ENCODE results near the gene DES.

GRCh38 chr2:219404291-219404910 lies 13.8 kb upstream of the DES start:
- TF ChIP-seq EZH2 (IDR thresholded peaks at IDR 0.05; ENCODE audit: borderline replicate concordance, low read depth, low read length, severe bottlenecking), result no peak
- TF ChIP-seq POLR2A (IDR thresholded peaks at IDR 0.05; ENCODE audit: low read depth, low read length), result no peak
- no peak for TF ChIP-seq CTCF (IDR thresholded peaks at IDR 0.05; ENCODE audit: extremely low read depth in 1 of 2, insufficient read depth in 1 of 2, low read depth in 1 of 2, low read length in 2 of 2)
- no peak for TF ChIP-seq GATA2 (IDR thresholded peaks at IDR 0.05; ENCODE audit: insufficient read depth, insufficient read length, low read depth, low read length)
- no peak for TF ChIP-seq MYC (IDR thresholded peaks at IDR 0.05; ENCODE audit: low read depth, low read length)
- no peak for TF ChIP-seq POLR2AphosphoS5 (IDR thresholded peaks at IDR 0.05; ENCODE audit: insufficient read depth, low read depth, low read length)
